Left lobe of liver (tissue), 2 donors: ENCODE results near the gene MYH6. TPM values are rescaled to one million over a fixed set of nuclear protein-coding genes. Genes with fewer than 3 reads are reported as not detected.
A peak's percentile ranks its signal among the peaks of the same experiment; 100 is the strongest.
"Not testable (repeated sequence)": the region's sequence is repeated elsewhere in the genome, so short reads cannot be mapped to it uniquely, and the experiment has no call there.

Source experiments
- ATAC-seq: fragments of 200-7000 bp; cut with Tn5 transposase; one replicate; pipeline ENCODE4 v1.9.1; 2020; ENCODE audit warnings: mild to moderate bottlenecking, moderate library complexity
- DNase-seq: peaks from one replicate; pipeline ENCODE4 v3.0.0-alpha.2; 2020; ENCODE audit warnings: low spot score
- total RNA-seq: library from RNA; stranded (reverse); gene quantifications from one replicate; pipeline ENCODE4 v1.2.1, GENCODE V29; 2021
- donor health status: DM: no; HTN: no; CAD: no; lungs with moderate emphysema.
- donor health status: DM: no; HTN: yes; CAD: no.

Gene MYH6
- total RNA-seq, 1 donor from 2014 or later: not detected

DNA sequence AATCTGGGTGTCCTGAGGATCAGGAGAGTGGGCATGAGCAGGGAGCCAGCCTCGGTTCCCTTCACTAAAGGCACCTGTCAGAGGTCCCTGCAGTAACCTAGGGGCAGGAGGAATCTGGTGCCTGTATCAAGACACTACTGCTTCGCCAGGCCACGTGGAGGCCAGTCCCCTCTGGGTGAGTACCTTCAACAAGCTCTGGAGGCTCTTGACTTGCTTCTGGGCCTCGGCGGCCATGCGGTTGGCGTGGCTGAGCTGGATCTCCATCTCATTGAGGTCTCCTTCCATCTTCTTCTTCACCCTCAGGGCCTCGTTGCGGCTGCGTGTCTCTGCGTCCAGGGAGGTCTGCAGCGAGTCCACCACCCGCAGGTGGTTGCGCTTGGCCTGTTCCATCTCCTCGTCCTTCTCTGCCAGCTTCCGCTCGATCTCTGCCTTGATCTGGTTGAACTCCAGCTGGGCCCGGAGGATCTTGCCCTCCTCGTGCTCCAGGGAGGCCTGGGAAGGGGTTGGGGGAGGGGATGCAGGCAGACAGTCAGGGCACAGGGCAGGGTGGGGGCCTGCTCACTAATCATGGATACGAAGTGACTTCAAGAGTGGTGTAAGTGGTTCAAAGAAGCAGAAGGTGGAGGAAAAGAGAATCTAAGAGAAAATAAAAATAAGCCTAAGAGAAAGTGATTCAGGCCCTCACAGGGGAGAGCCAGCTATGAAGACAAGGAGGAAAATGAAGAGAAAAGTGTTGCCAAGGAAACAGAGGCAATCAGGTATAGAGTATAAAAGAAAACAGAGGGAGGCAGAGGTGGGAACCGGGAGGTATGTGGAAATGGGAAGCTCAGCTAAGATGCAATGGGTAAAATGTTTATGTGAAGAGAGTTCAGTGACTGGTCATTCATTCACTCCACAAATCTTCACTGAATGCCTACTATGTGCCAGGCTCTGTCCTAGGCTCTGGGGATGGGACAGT, 8.0 kb upstream of the MYH6 start:
- no peak for ATAC-seq
- DNase-seq: no peak

DNA sequence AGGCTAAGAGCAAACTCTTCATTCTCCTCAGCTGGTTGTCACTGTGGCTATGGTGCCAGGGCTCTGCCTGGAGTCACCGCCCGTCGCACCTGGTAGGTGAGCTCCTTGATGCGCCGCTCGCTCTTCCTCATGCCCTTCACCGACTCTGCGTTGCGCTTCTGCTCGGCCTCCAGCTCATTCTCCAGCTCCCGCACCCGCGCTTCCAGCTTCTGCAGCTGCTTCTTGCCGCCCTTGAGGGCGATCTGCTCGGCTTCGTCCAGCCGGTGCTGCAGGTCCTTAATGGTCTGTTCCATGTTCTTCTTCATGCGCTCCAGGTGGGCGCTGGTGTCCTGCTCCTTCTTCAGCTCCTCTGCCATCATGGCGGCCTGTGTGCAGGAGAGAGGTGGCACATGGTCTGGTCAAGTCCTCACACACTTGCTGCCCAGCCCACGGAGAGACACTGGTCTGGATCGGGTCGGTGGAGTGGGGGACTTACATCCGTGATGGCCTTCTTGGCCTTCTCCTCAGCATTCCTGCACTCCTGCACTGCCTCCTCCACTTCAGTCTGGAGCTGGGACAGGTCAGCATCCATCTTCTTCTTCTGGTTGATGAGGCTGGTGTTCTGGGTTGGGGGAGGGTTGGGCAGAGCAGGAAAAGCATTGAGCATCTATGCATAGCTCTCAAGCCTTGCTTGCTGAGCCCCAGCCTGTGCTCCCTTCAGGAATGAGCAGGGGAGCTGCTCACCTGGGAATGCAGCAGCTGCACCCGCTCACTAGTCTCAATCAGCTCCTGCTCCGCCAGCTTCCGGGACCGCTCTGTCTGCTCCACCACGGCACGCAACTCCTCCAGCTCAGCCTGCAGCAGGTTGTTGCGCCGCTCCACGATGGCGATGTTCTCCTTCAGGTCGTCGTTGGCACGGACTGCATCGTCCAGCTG, 7.1 kb upstream of the MYH6 start:
- DNase-seq (no peak), ATAC-seq (no peak)

DNA sequence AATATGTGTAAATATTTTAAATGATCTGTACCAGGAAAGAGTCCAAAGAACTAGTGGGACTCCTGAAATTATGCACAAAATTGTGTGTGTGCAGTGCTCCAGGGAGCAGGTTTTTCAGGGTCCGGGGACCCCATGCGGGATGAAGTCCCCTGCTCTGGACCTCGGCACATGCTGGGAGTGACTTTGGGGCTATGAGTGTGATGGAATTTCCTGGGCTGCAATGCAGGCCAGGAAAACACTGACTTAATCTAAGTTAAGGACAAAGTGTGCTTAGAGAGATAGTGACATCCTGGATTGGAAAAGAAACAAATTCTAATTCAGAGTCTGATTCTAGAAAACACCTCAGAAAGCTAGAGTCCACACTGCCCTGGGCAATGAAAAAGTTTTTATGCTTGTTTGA, 6.2 kb upstream of the MYH6 start:
- DNase-seq (no peak), ATAC-seq (peak; percentile 21)

DNA sequence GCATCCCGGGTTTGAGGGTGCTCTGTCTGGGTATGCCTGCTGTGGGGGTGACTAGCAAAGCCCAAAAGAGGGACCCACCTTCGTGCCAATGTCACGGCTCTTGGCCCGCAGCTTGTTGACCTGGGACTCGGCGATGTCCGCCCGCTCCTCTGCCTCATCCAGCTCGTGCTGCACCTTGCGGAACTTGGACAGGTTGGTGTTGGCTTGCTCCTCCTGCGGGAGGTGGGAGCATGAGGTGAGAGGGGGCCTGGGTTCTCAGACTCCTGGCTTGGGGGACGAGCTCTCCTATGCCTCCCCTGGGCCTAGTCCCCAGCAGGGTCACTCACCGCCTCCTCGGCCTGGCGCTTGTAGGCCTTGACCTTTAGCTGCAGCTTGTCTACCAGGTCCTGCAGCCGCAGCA, 5.6 kb upstream of the MYH6 start:
- ATAC-seq (no peak), DNase-seq (no peak)

DNA sequence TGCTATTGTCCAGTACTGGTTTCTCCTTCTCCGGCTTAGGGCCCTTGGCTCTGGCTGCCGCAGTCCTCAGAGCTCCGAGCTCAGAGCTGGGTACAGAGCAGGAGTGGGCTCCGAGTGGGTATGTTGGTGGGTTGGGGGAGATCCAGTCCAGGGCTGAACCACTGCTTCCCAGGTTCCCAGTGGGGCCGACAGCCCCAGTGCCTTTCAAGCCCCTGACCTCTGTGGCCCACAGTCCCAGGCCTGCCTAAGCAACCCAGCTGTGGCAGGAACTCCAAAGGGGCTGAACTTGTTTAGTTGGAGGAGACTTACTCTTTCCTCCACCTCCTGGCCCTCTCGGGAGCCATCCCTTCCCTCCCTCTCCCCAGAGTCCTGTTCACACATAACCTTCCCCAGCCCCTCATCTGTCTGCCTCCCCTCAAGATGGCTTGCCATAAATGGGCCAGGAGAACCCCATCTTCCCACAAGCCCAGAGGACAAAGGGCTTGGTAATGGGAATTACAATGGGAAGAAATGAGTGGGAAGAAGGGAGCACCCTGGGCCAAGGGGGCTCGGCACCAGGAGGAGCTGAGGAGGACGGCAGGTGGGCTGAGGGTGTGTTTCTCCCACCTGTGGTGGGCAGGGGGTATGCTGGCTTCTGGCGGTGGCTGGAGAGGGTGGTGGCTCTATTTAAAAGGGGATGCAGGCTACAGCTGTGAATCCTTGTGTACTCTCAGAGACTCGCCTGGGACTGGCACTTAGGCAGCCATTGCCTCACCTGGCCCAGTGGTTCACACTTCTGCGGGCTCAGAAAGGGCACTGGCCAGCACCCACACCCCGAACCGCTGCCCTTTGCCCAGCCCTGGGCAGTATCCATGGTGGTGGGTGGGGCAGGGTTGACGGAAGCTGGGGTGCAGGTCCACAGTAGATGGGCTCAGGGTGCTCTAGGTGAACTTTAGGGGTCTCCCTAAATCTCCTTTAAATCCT, 3.8 kb upstream of the MYH6 start:
- no peak for ATAC-seq
- DNase-seq: no peak

DNA sequence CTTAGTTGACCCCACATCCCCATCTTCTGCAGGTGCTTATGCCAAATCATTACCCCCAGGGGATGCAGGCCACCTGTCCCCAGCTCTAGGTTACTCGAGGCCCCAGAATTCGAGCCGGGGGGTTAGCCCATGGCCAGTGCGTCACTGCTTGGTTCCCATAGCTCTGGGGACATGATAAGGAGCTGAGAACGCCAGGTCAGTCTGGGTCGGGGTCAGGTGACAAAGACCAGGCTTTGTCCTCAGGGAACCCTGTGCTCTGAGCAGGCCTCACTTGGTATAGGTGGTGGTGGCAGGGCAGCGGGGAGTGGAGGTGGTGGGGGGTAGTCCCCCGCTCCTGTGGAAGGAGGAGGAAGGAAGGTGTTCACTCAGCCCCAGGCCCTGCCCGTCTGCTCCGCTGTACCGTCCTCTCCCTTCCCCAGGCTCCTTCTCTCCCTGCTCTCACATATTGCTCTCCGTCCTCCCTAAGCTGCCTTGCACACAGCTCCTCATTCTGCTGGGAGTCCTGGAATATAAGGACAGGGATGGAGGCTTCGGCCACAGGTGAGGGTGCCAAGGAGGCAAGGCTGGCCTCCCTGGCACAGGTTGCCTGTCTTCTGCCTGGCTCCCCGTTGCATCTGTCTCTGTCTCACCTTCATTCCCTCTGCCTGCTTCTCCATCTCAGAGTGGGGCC, 2.0 kb upstream of the MYH6 start:
- no peak for ATAC-seq
- no peak for DNase-seq

DNA sequence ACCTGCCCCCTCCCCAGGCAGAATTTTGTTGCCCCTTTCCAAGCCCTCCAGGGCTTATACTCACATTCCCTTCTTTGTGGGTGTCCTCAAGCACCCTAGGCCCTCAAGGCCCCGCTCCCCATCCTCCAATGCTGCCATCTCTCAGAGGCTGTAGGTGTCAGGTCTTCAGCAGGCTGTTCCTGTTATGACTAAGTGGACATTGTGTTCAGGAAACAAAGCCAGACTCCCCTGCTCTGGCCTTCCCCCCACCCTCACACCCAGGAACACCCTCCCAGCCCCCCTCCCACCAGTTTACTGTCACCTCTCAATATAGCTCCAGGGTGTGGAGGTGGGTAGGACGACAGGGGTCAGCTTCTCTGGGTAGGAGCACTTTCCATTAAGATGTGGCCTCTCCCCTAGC, 1.4 kb upstream of the MYH6 start:
- ATAC-seq (no peak), DNase-seq (no peak)

DNA sequence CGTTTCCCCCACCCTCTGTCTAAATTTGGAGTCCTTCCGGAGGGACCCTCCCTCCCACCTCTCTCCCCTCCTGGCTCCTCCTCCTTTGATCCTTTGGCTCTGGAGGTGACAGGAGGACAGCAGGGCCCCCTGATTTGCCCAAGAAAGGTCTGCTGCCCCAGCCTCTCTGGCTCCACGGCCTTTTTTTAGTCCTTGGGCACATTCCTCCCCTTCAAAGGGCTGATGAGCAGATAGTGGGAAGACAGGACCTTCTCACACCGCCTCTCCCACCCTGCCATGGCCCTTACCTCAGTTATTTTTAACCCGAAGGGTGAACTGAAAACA, 196 bp upstream of the MYH6 start:
- no peak for ATAC-seq
- DNase-seq: no peak

DNA sequence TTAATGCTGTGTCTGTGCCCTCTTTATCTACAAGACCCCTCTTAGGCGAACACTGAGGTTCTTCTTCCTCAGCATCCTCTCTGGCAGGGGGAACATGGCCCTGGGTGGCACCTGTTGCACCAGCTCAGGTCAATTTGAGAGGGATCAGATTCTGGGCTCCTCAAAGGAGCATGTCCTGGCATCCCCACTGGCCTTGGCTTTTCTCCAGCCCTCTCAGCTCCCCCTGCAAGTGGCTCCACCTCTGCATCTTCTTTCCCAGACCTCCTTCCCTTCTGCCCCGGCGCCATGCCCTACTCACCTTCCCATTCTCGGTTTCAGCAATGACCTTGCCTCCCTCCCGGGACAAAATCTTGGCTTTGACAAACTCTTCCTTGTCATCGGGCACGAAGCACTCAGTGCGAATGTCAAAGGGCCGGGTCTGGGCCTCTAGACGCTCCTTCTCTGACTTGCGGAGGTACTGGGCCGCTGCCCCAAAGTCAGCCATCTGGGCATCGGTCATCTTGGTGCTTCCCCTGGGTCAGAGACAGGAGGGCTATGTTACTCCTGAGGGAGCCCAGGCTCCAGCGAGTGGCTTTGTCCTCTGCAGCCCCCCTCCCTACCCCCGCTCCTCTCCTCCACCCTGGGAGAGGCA, 1.2 kb downstream of the MYH6 start:
- ATAC-seq (no peak), DNase-seq (no peak)

DNA sequence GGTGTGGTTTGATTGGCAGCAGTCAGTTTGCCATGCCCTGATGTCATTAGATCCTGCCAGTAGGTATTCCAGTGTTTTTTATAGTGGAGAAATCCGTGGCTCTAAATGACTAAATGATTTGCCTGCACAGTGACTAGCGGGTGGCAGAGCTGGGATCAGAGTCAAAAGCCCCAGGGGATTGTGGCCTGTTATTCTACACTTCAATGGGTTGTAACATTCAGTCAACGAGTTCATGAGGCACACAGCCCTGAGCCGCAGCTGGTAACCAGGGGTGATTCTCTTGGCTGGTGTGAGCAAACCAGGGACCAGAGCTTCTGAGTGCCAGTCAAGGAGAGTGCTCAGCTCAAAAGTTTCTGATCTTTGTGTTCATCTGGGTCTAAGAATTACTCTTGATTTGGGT, 1.8 kb downstream of the MYH6 start:
- no peak for DNase-seq
- no peak for ATAC-seq

DNA sequence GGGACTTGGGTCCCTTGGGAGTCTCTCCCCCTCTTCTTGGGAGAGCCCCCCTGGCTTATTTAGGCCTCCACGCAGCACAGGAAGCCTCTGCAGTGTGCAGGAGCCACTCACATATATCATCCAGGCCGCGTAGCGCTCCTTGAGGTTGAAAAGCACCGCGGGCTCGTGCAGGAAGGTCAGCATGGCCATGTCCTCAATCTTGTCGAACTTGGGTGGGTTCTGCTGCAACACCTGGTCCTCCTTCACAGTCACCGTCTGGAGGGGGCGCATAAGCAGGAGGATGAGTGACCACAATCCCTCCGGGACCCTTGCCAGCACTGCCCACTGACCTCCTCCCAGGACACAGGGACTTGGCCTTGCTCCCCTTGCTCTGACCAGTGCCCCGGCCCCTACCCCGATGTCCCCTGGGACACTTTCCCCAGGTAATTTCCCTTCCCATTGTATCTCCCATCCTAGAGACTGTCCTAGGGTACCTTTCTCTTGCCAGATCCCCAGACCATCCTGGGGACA, 2.5 kb downstream of the MYH6 start:
- DNase-seq (no peak), ATAC-seq (no peak)

DNA sequence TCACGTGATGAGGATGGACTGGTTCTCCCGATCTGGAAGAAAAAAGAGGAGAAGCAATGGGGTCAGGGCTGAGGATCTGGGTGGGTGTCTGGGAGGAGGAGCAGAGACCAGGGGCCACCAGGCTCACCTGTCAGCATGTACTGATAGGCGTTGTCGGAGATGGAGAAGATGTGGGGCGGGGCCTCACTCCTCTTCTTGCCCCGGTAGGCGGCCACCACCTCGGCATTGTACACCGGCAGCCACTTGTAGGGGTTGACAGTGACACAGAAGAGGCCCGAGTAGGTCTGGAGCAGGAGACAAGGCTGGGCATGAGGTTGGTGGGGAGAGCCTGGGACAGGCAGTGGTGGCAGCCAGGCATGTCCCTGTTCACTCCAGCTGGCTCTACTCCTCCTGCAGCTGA, 3.0 kb downstream of the MYH6 start:
- no peak for ATAC-seq
- DNase-seq: no peak

DNA sequence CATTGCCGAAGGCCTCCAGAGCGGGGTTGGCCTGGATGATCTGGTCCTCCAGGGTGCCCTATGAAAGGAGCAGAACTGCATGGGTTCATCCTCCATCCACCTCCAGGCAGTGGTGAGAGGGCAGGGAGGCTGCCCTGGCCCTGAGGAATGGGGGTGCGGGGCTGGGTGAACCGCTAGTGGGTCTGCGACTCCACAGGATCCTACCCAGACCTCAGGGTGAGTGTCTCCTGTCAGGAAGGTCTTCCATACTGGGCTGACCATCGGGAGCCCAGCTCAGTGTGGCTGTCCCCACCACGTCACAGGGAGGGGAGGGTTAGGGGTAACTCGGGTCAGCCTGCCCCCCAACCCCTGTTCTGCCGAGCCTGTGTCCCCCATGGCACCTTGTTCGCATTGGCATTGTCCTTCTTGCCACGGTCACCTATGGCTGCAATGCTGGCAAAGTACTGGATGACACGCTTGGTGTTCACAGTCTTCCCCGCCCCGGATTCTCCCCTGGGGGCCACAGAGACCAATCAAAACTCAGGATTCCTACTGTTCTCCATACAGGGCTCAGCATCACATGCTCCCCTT, 3.7 kb downstream of the MYH6 start:
- ATAC-seq (no peak), DNase-seq (no peak)

DNA sequence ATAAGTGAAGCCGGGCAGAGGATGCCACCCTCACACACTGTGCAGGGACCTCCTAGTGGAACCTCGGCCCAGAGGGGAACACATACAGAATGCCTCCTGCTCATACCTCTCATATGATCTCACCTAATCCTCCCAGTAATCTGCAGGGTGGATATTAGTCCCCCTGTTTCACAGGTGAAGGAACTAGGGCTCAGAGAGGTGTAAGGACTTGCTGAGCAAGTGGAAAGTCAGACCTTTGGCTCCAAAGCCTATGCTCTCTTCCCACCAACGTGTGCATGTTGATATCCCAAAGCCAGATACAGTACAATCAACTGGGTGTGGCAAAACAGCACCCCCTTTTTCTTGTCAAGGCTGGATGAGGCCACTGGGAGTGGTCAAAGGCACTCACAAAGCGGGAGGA, 4.2 kb downstream of the MYH6 start:
- DNase-seq: no peak
- no peak for ATAC-seq

DNA sequence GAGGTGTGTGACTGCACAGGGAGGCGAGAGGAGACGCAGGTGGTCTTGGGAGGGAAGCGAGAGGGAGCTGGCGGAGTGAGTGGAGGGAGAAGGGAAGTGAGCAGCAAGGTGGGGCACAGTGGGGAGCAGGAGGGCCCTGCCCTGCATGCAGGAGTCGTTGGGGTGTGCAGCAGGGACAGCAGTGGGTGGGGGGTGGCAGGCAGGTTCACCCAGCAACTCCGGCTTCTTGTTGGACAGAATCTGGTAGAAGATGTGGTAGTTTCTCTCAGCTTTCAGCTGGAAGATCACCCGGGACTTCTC, 5.0 kb downstream of the MYH6 start:
- ATAC-seq (no peak), DNase-seq (no peak)

DNA sequence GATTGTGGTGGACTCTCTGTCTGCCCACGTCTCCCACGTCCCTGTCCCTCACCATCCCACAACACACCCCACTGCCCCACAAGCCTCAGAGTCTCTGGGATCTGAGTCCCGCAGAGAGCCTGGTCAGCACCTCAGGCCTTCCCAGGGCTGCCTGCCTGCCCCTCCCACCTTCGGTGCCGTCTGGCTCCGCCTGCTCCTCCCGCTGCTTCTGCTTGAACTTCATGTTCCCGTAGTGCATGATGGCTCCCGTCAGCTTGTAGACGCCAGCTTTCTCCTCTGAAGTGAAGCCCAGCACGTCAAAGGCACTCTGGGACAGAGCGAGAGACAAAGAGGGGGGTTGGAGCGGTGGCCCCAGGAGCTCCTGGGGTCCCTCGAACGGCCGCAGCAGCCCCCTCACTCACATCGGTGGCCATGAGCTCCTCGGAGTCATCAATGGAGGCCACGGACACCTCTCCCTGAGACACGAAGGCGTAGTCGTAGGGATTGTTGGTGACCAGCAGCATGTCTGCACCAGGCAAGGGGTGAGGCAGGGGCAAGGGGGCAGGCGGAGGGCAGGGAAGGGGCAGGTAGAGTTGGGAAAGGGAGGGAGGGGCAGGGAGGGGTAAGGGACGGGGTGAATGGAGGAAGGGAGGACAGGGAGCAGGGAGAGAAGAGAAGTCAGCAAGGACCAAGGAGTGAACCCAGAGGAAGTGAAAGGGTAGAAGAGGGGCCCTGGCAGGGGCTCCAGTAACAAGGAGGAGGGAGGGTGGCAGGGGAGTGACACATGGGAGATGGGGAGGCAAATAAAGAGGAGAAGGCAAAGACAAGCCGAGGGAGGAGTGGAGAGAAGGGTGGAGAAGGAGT, 5.6 kb downstream of the MYH6 start:
- no peak for ATAC-seq
- DNase-seq: no peak

DNA sequence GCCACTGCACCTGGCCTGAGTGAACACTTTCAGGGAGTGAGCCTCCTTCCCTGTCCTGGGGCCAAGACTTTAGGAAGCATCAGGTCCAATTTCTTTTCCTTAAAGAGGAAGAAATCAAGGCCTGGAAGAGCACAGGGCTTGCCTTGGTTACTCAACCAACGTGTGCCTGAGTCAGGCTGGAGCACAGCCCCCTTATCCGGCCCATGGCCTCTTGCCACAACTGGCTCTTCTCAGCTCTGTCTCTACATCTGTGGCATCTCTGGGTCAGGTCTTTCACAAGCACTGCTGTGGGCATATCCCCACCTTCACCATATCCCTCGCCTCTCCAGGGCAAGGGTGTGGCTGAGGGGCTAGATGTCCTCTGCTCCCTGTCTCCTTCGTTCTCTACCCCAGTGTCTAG, 6.8 kb downstream of the MYH6 start:
- ATAC-seq: no peak

DNA sequence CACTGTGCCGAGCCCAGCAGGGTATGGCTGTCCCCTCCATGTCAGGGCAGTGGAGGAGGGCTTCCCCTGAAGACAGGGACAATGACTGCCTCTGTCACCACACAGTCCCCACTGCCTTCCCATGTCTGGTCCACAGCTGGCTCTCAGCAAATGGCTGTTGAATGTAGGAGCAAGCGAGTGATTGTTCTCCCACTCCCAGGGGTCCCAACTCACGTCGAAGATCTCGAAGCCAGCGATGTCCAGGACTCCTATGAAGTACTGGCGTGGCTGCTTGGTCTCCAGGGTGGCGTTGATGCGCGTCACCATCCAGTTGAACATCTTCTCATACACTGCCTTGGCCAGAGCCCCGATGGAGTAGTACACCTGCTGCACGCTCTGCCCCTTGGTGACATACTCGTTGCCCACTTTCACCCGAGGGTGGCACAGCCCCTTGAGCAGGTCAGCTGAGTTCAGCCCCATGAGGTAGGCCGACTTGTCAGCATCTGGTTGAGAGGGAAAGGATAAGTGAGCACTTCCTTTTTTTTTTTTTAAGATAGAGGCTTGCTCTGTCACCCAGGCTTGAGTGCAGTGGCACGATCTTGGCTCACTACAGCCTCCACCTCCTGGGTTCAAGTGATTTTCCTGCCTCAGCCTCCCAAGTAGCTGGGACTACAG, 7.5 kb downstream of the MYH6 start:
- not testable (repeated sequence) for ATAC-seq, DNase-seq

More for the DNA sequence above, 6.8 kb downstream of the MYH6 start:
- DNase-seq: no peak
